Lower lobe of right lung (tissue), 2 donors: ENCODE data around the gene IPO11. TPM values are rescaled to one million over a fixed set of nuclear protein-coding genes. Genes with fewer than 3 reads are reported as not detected.

ENCODE experiments used
- ATAC-seq, 2 donors: fragments of 200-7000 bp; cut with Tn5 transposase; one replicate each; pipeline ENCODE4 v1.9.1; 2020 to 2022; ENCODE audit warnings: mild to moderate bottlenecking in 2 of 2, moderate library complexity in 2 of 2
- DNase-seq: peaks from one replicate; pipeline ENCODE4 v3.0.0-alpha.2; 2020
- H3K27ac ChIP-seq: fragments of 200-600 bp; one replicate; pipeline ENCODE4 v1.8.0; 2022
- H3K27me3 ChIP-seq: fragments of 200-600 bp; one replicate; pipeline ENCODE4 v1.8.0; 2022; ENCODE audit warnings: low read depth
- H3K36me3 ChIP-seq: fragments of 200-600 bp; one replicate; pipeline ENCODE4 v1.8.0; 2022; ENCODE audit warnings: mild to moderate bottlenecking
- H3K4me1 ChIP-seq: fragments of 200-600 bp; one replicate; pipeline ENCODE4 v1.8.0; 2022
- H3K4me3 ChIP-seq: fragments of 200-600 bp; one replicate; pipeline ENCODE4 v1.8.0; 2022; ENCODE audit warnings: mild to moderate bottlenecking
- H3K9me3 ChIP-seq: fragments of 200-600 bp; one replicate; pipeline ENCODE4 v1.8.0; 2022
- intact Hi-C: fragments of 100-400 bp; cut with DNase I; formaldehyde crosslinking; loops from one replicate; pipeline ENCODE4 v1.11.0; 2022
- total RNA-seq: library from RNA; stranded (reverse); fragmentation: NEBNext Ultra II Directional; extraction: Animal tissue kit (Norgen Biotek cat#: 25700); gene quantifications from one replicate; pipeline ENCODE4 v1.2.1, GENCODE V29; 2021
- TF ChIP-seq, protein P1 (sequence below): fragments of 200-600 bp; IDR thresholded peaks from one replicate; pipeline ENCODE4 v1.8.0; 2022; ENCODE audit warnings: antibody characterized with exemption, mild to moderate bottlenecking
- donor health status: DM: no; HTN: yes; CAD: no; lungs with severe emphysema.

Gene IPO11
- total RNA-seq, 1 donor from 2014 or later: 30.4 TPM

DNA sequence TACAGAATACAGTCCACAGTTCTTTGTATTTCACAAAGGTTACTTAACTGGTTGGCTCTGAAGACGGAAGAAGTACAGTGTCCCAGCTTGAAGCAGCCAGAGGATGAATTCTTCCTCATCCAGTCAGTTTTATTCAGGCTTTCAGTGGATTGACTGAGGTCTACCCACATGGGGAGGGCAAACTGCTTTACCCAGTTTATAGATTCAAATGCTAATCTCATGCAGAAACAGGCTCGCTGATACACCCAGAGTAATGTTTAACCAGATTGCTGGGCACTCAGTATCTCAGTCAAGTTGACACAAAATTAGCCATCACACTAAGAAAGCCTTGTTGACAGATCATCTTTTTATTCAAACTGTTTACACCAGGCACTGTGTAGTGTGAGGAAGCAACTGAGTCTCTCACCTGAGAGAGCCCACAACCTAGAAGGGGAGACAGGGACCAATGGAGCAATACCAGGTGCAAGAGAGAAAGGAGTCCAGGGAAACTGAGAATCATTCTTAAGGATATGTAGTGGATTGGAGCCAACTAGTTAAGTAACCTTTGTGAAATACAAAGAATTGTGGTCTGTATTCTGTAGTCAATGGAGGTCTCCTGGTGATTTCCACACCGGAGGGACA, 181.9 kb downstream of the IPO11 start:
- peaks cover 4% of the 10 kb centered on the region for H3K36me3 ChIP-seq
- TF ChIP-seq, protein P1, sequence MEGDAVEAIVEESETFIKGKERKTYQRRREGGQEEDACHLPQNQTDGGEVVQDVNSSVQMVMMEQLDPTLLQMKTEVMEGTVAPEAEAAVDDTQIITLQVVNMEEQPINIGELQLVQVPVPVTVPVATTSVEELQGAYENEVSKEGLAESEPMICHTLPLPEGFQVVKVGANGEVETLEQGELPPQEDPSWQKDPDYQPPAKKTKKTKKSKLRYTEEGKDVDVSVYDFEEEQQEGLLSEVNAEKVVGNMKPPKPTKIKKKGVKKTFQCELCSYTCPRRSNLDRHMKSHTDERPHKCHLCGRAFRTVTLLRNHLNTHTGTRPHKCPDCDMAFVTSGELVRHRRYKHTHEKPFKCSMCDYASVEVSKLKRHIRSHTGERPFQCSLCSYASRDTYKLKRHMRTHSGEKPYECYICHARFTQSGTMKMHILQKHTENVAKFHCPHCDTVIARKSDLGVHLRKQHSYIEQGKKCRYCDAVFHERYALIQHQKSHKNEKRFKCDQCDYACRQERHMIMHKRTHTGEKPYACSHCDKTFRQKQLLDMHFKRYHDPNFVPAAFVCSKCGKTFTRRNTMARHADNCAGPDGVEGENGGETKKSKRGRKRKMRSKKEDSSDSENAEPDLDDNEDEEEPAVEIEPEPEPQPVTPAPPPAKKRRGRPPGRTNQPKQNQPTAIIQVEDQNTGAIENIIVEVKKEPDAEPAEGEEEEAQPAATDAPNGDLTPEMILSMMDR: no peak
- H3K4me1 ChIP-seq: no peaks in the 10 kb centered on the region
- no peaks in the 10 kb centered on the region for H3K27me3 ChIP-seq
- H3K4me3 ChIP-seq: no peak overlapping the region
- ATAC-seq: no peak
- DNase-seq: no peak
- intact Hi-C loops: no loop called here
- H3K27ac ChIP-seq: no peak overlapping the region
- no peaks in the 10 kb centered on the region for H3K9me3 ChIP-seq

DNA sequence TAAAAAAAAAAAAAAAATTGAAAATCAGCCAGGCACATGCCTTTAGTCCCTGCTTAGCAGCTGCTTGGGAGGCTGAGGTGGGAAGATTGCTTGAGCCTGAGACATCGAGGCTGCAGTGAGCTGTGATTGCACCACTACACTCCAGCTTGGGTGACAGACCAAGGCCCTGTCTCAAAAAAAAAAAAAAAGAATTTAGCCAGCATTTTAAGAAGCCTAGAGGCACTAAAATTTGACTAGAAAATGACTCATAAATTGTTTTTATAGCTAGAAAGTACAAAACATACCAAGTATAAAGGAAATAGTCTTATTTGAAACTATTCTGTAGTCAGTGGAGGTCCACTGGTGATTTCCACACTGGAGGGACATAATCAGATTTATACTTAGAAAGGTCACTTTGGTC, 183.5 kb downstream of the IPO11 start:
- H3K27ac ChIP-seq: no peak overlapping the region
- no peak overlapping the region for H3K4me3 ChIP-seq
- DNase-seq (no peak), ATAC-seq (no peak)
- H3K4me1 ChIP-seq: no peaks in the 10 kb centered on the region
- intact Hi-C loops: no loop called here
- no peaks in the 10 kb centered on the region for H3K9me3 ChIP-seq
- no peaks in the 10 kb centered on the region for H3K27me3 ChIP-seq
- TF ChIP-seq, protein P1: no peak
- H3K36me3 ChIP-seq: peaks cover 4% of the 10 kb centered on the region

DNA sequence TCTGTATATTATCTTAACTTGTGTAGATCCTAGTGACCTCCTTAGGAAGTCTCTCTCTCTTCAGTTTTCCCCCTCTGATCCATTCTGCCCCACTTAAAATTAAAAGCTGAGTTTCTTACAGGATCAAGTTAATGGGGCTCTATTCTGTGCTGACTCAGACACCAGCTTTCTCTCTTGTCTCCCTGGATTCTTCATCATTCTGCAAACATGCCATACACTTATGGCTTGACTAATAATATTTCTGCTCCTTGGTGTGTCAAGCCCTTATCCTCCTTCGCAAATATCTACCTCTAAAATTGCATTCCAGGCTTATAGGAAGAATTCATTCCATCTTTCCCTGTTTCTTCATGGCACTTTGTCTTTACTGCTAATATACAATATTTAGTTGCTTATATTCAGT, 184.1 kb downstream of the IPO11 start:
- no peak for DNase-seq
- Histone ChIP-seq H3K9me3 (no peaks in the 10 kb centered on the region), H3K27ac (no peak overlapping the region), H3K4me1 (no peaks in the 10 kb centered on the region), H3K27me3 (no peaks in the 10 kb centered on the region), H3K4me3 (no peak overlapping the region), H3K36me3 (peaks cover 4% of the 10 kb centered on the region)
- no peak for ATAC-seq
- TF ChIP-seq, protein P1: no peak
- intact Hi-C loops: no loop called here

DNA sequence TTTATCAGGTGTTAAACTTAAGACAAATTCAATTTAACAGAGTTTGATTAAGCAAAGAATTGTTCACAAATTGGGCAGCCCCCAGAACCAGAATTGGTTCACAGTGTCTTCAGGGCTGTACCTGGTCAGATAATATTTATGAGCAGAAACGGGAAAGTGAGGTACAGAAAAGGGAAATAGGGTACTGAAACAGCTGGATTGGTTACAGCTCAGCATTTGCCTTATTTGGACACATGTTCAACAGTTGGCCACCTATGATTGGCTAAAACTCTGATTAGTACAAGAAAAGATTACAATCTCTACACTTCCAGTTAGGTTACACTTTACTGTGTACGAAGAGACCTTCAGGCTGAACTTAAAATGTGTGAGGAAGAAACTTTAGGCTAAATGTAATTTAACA, 184.8 kb downstream of the IPO11 start:
- H3K36me3 ChIP-seq: peaks cover 4% of the 10 kb centered on the region
- H3K9me3 ChIP-seq: no peaks in the 10 kb centered on the region
- H3K4me3 ChIP-seq: no peak overlapping the region
- no peak for ATAC-seq
- DNase-seq: no peak
- intact Hi-C loops: no loop called here
- H3K27me3 ChIP-seq: no peaks in the 10 kb centered on the region
- TF ChIP-seq, protein P1: no peak
- H3K27ac ChIP-seq: no peak overlapping the region
- H3K4me1 ChIP-seq: no peaks in the 10 kb centered on the region

DNA sequence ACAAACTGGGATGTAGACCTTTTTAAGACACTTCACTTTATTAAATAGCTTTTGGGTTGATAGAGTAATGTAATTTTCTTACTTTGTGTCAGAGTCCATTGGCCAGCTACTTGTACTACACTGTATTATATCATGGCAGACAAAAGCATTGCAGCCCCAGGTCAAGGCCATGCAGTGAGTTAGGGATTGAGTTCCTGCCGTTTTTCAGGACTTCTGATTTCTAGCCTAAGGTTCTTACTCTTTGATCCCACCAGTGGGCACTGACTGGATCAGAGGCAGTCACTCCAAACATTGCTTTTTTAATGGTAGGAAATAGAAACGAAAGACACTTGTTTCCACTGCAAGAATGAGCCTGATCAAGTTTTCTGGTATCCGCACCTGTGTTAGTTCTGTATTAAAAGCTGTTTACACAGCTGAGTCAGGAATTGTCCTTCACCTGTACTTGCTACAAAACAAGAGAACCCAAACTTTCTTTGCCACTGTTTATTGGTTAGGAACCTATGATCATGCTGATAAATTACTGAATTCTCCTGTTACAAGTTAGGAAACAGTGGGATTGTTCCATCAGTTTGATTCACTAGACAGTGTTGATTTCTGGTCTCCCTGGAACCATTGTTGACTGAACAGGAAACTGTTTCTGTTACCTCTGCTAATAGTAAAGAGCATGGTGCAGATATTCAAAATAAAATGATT, 188.1 kb downstream of the IPO11 start:
- H3K4me1 ChIP-seq: no peaks in the 10 kb centered on the region
- ATAC-seq (peak in 1 of 2 donors; percentile 33), DNase-seq (no peak)
- H3K4me3 ChIP-seq: no peak overlapping the region
- H3K27ac ChIP-seq: no peak overlapping the region
- TF ChIP-seq, protein P1: no peak
- intact Hi-C loops: no loop called here
- no peaks in the 10 kb centered on the region for H3K9me3 ChIP-seq
- no peaks in the 10 kb centered on the region for H3K27me3 ChIP-seq
- no peaks in the 10 kb centered on the region for H3K36me3 ChIP-seq
